ENCODE measurements around the gene DYNLT4.

DNA sequence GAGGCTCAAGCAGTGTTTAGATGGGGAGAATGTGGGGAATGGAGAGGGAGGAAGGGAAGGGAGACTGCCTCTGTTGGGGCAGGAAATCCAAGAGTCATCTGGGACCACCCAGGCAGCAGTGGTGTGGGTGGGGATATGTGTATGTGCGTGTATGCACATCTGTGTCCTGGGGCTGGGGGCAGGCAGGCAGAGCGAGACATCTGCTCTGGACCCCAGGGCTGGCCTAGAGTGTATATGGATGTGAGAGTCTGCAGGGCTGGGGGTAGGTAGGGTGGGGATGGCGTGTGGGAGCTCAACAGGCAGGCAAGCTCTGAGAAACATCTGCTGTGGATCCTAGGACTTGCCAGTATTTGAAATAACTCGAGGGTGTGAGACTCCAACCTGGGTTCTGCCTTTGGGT is 32.4 kb upstream of the DYNLT4 start:
- TF ChIP-seq, protein P1, sequence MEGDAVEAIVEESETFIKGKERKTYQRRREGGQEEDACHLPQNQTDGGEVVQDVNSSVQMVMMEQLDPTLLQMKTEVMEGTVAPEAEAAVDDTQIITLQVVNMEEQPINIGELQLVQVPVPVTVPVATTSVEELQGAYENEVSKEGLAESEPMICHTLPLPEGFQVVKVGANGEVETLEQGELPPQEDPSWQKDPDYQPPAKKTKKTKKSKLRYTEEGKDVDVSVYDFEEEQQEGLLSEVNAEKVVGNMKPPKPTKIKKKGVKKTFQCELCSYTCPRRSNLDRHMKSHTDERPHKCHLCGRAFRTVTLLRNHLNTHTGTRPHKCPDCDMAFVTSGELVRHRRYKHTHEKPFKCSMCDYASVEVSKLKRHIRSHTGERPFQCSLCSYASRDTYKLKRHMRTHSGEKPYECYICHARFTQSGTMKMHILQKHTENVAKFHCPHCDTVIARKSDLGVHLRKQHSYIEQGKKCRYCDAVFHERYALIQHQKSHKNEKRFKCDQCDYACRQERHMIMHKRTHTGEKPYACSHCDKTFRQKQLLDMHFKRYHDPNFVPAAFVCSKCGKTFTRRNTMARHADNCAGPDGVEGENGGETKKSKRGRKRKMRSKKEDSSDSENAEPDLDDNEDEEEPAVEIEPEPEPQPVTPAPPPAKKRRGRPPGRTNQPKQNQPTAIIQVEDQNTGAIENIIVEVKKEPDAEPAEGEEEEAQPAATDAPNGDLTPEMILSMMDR (IDR thresholded peaks at IDR 0.05; ENCODE audit: poor library complexity): no peak
- TF ChIP-seq EZH2 (IDR thresholded peaks at IDR 0.05; ENCODE audit: borderline replicate concordance): no peak
